Activated naive CD4-positive, alpha-beta T cell treated with anti-CD3 and anti-CD28 coated beads, Interleukin-2, amount 50 U/mL, for 72 hours (primary cell): ENCODE results near the gene FOXL3. TPM values are rescaled to one million over a fixed set of nuclear protein-coding genes. Genes with fewer than 3 reads are reported as not detected.
A peak's percentile ranks its signal among the peaks of the same experiment; 100 is the strongest.

Source experiments
- ATAC-seq, 2 donors: fragments of 150-1000 bp; cut with Tn5 transposase; 2 replicates each; pipeline ENCODE4 v1.10.0; 2021; ENCODE audit warnings: mild to moderate bottlenecking in 2 of 2, moderate library complexity in 2 of 2
- DNase-seq, 2 donors: peaks; one replicate each; pipeline ENCODE4 v3.0.0; 2021 to 2022; ENCODE audit warnings: low spot score in 2 of 2
- H3K27ac Mint-ChIP-seq, 2 donors: one replicate each; pipeline ENCODE4 v1.8.0; 2022; ENCODE audit warnings: mild to moderate bottlenecking in 2 of 2, mixed read lengths in 2 of 2
- H3K36me3 Mint-ChIP-seq, 2 donors: one replicate each; pipeline ENCODE4 v1.8.0; 2022; ENCODE audit warnings: mixed read lengths in 2 of 2
- H3K9me3 Mint-ChIP-seq, 2 donors: one replicate each; pipeline ENCODE4 v1.8.0; 2022; ENCODE audit warnings: mixed read lengths in 2 of 2
- total RNA-seq, 2 donors: library from RNA; stranded (reverse); gene quantifications; one replicate each; pipeline ENCODE4 v1.2.3, GENCODE V29; 2022

The FOXL3 gene
- total RNA-seq, 2 donors from 2014 or later = not detected

- Mint-ChIP-seq H3K36me3 (no peaks in the 10 kb centered on the region), H3K27ac (no peak overlapping the region), H3K9me3 (no peaks in the 10 kb centered on the region)
- ATAC-seq = no peak
- DNase-seq = peak in 1 of 2 donors; percentile 38
These were observed 12.4 kb downstream of the FOXL3 start for GRCh38 chr7:302054-302992.

- H3K9me3 Mint-ChIP-seq = no peaks in the 10 kb centered on the region
- no peak overlapping the region for H3K27ac Mint-ChIP-seq
- no peaks in the 10 kb centered on the region for H3K36me3 Mint-ChIP-seq
- DNase-seq (peak in 1 of 2 donors; percentile 14), ATAC-seq (no peak)
These were observed 13.5 kb downstream of the FOXL3 start for GRCh38 chr7:303425-303824.

GRCh38 chr7:303884-304573 is 14.1 kb downstream of the FOXL3 start:
- DNase-seq (no peak), ATAC-seq (no peak)
- H3K27ac Mint-ChIP-seq = no peak overlapping the region
- no peaks in the 10 kb centered on the region for H3K9me3 Mint-ChIP-seq
- H3K36me3 Mint-ChIP-seq = no peaks in the 10 kb centered on the region

- no peak for ATAC-seq
- no peak for DNase-seq
- Mint-ChIP-seq H3K27ac (no peak overlapping the region), H3K9me3 (no peaks in the 10 kb centered on the region), H3K36me3 (no peaks in the 10 kb centered on the region)
These were observed 14.8 kb downstream of the FOXL3 start for GRCh38 chr7:304574-305409.

- ATAC-seq = no peak
- no peak for DNase-seq
- H3K9me3 Mint-ChIP-seq = no peaks in the 10 kb centered on the region
- H3K27ac Mint-ChIP-seq = no peak overlapping the region
- H3K36me3 Mint-ChIP-seq = no peaks in the 10 kb centered on the region
These were observed 15.6 kb downstream of the FOXL3 start for GRCh38 chr7:305410-306151.

- no peak for ATAC-seq
- DNase-seq = no peak
- Mint-ChIP-seq H3K9me3 (no peaks in the 10 kb centered on the region), H3K36me3 (no peaks in the 10 kb centered on the region), H3K27ac (no peak overlapping the region)
These were observed 18.0 kb downstream of the FOXL3 start for GRCh38 chr7:307970-308369.

GRCh38 chr7:309586-310228 is 19.7 kb downstream of the FOXL3 start:
- H3K36me3 Mint-ChIP-seq = no peaks in the 10 kb centered on the region
- DNase-seq (no peak), ATAC-seq (no peak)
- H3K9me3 Mint-ChIP-seq = no peaks in the 10 kb centered on the region
- no peak overlapping the region for H3K27ac Mint-ChIP-seq

- no peak for ATAC-seq
- H3K36me3 Mint-ChIP-seq = no peaks in the 10 kb centered on the region
- H3K9me3 Mint-ChIP-seq = no peaks in the 10 kb centered on the region
- no peak for DNase-seq
- peak overlapping the region in 1 of 2 donors; percentile 47 for H3K27ac Mint-ChIP-seq
These were observed 21.2 kb downstream of the FOXL3 start for GRCh38 chr7:311131-311680.

- no peak overlapping the region for H3K27ac Mint-ChIP-seq
- H3K36me3 Mint-ChIP-seq = no peaks in the 10 kb centered on the region
- ATAC-seq = no peak
- no peak for DNase-seq
- no peaks in the 10 kb centered on the region for H3K9me3 Mint-ChIP-seq
These were observed 21.8 kb downstream of the FOXL3 start for GRCh38 chr7:311796-312195.

- Mint-ChIP-seq H3K9me3 (no peaks in the 10 kb centered on the region), H3K27ac (no peak overlapping the region), H3K36me3 (no peaks in the 10 kb centered on the region)
- ATAC-seq (no peak), DNase-seq (no peak)
These were observed 22.5 kb downstream of the FOXL3 start for GRCh38 chr7:312424-312823.

GRCh38 chr7:314853-315252 is 24.9 kb downstream of the FOXL3 start:
- ATAC-seq = no peak
- Mint-ChIP-seq H3K36me3 (no peaks in the 10 kb centered on the region), H3K9me3 (no peaks in the 10 kb centered on the region)

GRCh38 chr7:315516-316265 is 25.7 kb downstream of the FOXL3 start:
- no peaks in the 10 kb centered on the region for H3K36me3 Mint-ChIP-seq
- no peak for DNase-seq
- no peak for ATAC-seq
- no peaks in the 10 kb centered on the region for H3K9me3 Mint-ChIP-seq
- no peak overlapping the region for H3K27ac Mint-ChIP-seq

More at GRCh38 chr7:314853-315252, 24.9 kb downstream of the FOXL3 start:
- H3K27ac Mint-ChIP-seq = no peak overlapping the region
- no peak for DNase-seq

- Mint-ChIP-seq H3K9me3 (no peaks in the 10 kb centered on the region), H3K27ac (no peak overlapping the region), H3K36me3 (no peaks in the 10 kb centered on the region)
- ATAC-seq (no peak), DNase-seq (no peak)
These were observed 27.9 kb downstream of the FOXL3 start for GRCh38 chr7:317643-318405.

GRCh38 chr7:318476-318875 is 28.5 kb downstream of the FOXL3 start:
- ATAC-seq (no peak), DNase-seq (no peak)
- no peaks in the 10 kb centered on the region for H3K36me3 Mint-ChIP-seq
- no peak overlapping the region for H3K27ac Mint-ChIP-seq
- no peaks in the 10 kb centered on the region for H3K9me3 Mint-ChIP-seq
